Measurements from ENCODE around the gene XPNPEP3.
"Not testable (repeated sequence)": the region's sequence is repeated elsewhere in the genome, so short reads cannot be mapped to it uniquely, and the experiment has no call there.

XPNPEP3 gene

GRCh38 chr22:40857309-40857855, 434 bp downstream of the XPNPEP3 start:
- DNase-seq (ENCODE audit: low spot score): no peak

DNA sequence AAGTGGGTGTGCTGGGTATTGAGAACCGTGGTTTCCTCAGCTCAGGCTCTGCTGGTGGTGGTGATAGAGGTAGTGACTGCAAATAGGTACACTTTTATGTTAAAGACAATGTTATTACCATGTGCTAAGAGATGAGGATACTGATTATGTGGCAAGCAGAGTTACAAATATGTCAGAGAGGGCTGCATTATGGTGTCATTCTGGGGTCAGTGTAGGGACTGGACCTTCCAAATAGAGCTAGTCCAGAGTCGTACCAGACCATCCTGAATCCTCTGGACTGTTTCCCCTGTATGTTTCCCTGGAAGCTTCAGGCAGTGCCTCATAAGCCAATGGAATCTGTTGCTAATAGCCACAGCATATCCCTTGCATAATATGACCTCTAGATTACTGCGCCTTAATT, 5.1 kb downstream of the XPNPEP3 start, which contains the start of gene DNAJB7:
TSS of gene DNAJB7 (minus strand) at position 101 of the 400 bp plus-strand sequence. CDS start 119 bp downstream, outside the sequence.
- no peak for DNase-seq (ENCODE audit: low spot score)

- DNase-seq (ENCODE audit: low spot score): no peak
Observed at GRCh38 chr22:40862537-40862936, 5.6 kb downstream of the XPNPEP3 start.

GRCh38 chr22:40867109-40867508, 10.2 kb downstream of the XPNPEP3 start:
- DNase-seq (ENCODE audit: low spot score): no peak

DNA sequence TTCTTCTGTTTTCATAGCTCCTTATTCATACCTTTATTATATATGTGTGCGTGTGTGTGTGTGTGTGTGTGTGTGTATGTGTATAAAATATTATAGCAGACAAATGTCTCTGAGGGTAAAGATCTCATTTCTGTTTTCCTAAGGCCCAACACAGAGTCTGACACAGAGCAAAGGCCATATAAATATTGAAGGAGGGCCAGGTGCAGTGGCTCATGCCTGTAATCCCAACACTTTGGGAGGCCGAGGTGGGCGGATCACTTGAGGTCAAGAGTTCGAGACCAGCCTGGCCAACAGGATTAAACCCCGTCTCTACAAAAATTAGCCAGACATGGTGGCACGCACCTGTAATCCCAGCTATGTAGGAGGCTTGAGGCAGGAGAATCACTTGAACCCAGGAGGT, 11.4 kb downstream of the XPNPEP3 start:
- not testable (repeated sequence) for DNase-seq (ENCODE audit: low spot score)

GRCh38 chr22:40874016-40874415, 17.1 kb downstream of the XPNPEP3 start:
- no peak for DNase-seq (ENCODE audit: low spot score)

DNA sequence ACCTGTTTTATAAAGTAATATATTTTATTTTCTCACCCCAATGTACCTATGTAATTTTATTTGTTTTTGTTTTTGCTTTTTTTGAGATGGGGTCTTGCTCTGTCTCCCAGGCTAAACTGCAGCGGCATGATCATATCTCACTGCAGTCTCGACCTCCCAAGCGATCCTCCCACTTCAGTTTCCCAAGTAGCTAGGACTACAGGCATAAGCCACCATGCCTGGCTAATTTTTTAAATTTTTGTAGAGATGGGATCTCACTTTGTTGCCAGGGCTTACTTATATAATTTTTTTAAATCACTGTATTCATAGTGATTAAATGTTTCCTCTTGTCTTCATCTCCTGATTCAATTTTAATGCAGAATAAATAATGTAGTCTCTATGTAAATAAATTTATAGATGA, 18.2 kb downstream of the XPNPEP3 start:
- no peak for DNase-seq (ENCODE audit: low spot score)

DNA sequence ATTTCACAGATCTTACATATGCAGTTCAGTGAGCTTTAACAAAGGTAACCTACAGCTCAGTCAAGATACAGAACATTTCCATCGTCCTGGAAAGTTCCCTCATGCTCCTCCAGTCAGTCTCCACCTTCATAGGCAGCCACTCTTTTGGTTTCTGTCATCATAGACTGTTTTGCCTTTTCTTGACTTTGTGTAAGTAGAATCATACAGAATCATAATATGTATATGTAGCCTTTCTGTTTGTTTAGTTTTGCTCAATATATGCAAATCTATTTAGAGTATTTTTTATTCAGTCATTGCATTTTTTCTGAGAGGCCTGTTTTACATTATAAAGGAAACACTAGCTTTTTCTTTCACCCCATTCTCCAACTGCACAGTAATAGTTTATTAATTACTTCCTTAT, 20.0 kb downstream of the XPNPEP3 start:
- DNase-seq (ENCODE audit: low spot score): no peak

DNA sequence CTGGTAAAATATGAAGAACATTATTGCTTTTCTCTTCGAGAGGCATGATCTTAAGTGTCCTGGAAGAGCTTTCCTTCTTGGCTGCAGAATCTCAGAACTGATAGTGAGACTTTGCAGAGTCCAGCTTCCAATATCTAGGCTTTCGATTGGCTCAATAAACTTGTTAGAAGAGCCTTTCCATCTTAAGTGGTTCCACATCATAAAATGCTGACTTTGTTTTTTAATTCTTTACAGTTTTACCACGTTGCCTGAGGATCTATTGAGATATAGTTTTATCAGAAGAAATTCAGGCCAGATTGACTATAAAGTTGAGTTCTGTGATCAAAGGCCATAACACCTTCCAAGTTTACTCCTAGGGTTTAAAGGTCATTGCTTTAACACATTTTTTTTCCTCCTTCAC, 20.5 kb downstream of the XPNPEP3 start:
- no peak for DNase-seq (ENCODE audit: low spot score)

- no peak for DNase-seq (ENCODE audit: low spot score)
Observed at GRCh38 chr22:40878922-40879321, 22.0 kb downstream of the XPNPEP3 start.

- DNase-seq (ENCODE audit: low spot score): no peak
Observed at GRCh38 chr22:40889116-40889515, 32.2 kb downstream of the XPNPEP3 start.

GRCh38 chr22:40890881-40891280, 33.9 kb downstream of the XPNPEP3 start:
- DNase-seq (ENCODE audit: low spot score): no peak

- no peak for DNase-seq (ENCODE audit: low spot score)
Observed at GRCh38 chr22:40894417-40894816, 37.5 kb downstream of the XPNPEP3 start.

DNA sequence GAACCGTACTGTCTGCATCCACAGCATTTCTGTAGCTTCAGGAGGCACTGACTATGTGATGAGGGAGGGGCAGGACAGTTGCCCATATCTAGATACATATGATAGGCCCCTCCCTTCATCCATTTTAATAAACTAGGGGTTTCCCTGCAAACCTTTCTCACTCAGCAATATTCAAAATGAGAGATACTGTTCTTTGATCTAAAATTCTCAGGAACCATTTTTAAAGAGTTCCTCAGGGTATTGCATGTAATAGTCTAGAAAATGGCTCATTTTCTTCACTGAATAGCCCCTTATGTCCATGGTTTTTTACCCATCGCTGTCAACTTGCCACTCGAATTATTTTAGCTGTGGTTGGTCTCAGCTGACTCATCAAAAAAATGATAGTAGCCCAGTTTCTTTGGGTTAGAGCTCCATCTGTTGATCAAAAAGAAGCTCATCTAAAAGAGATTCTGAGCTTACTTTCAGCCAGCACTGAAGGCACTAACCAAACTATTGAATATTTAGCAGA, 42.0 kb downstream of the XPNPEP3 start:
- peak; percentile 38 for DNase-seq (ENCODE audit: low spot score)

GRCh38 chr22:40904101-40904500, 47.2 kb downstream of the XPNPEP3 start:
- DNase-seq (ENCODE audit: low spot score): no peak

GRCh38 chr22:40908895-40909294, 51.9 kb downstream of the XPNPEP3 start:
- DNase-seq (ENCODE audit: low spot score): no peak

- no peak for DNase-seq (ENCODE audit: low spot score)
Observed at GRCh38 chr22:40911772-40912171, 54.8 kb downstream of the XPNPEP3 start.

DNA sequence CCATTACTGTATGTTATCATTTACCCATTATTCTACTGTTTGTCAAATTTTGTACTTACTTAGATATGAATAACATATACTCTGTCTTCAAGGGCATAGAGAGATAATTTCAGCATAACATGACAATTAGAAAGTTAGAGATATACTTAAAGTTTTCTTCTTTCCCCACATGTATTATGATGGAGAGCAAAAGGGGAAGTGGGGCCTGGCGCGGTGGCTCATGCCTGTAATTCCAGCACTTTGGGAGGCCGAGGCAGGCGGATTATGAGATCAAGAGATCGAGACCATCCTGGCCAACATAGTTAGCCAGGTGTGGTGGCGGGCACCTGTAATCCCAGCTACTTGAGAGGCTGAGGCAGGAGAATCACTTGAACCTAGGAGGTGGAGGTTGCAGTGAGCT, 56.0 kb downstream of the XPNPEP3 start:
- DNase-seq (ENCODE audit: low spot score): not testable (repeated sequence)

DNA sequence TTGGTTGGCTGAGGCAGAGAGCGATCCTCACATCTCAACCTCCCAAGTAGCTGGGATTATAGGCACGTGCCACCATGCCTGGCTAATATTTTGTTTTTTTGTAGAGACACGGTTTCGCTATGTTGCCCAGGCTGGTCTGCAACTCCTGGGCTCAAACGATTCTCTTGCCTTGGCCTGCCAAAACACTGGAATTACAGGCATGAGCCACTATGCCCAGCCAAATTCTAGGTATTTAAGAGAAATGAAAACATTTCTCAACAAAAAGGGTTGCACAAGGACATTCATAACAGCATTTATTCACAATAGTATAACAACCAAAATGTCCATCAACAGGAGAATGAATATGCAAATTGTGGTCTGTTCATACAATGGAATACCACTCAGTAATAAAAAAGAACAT, 62.5 kb downstream of the XPNPEP3 start:
- DNase-seq (ENCODE audit: low spot score): no peak

DNA sequence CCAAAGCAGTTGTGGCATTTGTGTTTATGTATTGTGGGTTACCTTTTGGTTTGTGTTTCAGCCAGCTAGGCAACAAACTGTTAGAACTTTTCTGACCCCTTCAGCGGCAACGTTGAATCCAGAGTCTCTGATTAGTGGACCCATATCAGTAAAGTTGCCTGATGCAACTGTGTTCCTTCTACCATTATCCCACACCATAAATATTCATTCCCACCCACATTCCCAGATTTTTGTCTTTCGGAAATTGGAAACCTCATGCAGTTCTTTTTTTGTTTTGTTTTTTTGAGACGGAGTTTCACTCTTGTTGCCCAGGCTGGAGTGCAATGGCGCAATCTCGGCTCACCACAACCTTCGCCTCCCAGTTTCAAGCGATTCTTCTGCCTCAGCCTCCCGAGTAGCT, 63.6 kb downstream of the XPNPEP3 start:
- DNase-seq (ENCODE audit: low spot score): no peak

DNA sequence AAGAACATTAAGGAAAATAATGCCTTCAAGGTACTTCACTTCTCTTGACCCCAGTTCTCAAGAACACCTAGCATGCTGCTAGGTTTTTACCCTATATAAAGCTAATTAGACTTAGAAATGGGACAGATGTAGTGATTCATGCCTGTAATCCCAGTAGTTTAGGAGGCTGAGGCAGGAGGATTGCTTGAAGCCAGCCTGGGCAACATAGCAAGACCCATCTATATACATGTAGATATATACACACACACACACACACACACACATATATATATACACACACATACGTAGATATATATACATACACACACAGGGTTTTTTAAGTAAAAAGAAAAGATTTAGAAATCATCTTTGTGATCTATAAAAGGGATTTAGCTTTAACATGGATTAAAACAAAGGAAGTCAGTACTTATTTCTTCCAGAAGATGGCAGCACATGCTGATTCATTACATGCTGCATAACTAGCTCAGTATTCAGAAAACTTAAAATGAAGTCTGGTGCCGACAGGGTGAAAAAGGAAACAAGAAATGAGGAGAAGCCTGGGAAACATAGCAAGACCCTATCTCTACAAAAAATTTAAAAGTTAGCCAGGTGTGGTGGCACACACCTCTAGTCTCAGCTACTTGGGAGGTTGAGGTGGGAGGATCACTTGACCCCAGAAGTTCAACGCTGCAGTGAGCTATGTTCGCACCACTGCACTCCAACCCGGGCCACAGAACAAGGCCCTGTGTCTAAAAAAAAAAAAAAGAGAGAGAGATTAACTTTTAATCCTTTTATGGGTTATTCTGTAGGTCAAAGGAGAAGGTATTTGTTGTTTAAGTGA, 65.7 kb downstream of the XPNPEP3 start:
- DNase-seq (ENCODE audit: low spot score): peak; percentile 41

DNA sequence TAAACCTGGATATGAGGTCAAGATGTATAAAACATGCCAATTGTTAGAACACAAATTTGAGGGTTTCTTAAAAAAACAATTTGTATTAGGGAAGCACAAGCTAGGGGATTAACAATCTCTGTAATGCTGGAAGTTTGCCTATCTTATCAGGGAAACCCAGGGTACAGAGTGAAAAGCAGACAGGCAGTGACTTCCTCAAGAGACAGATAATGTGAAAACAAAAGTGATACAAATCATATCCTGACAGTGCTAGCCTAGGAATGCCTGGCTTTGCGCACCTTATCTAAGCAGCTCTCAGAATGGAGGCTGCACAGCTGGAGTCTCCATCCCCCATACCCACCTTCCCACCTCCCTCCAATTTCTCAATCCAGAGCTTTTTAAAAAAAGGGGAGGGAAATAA, 71.7 kb downstream of the XPNPEP3 start:
- DNase-seq (ENCODE audit: low spot score): no peak

- DNase-seq (ENCODE audit: low spot score): no peak
Observed at GRCh38 chr22:40932396-40932795, 75.4 kb downstream of the XPNPEP3 start.

GRCh38 chr22:40939202-40939601, 82.3 kb downstream of the XPNPEP3 start:
- DNase-seq (ENCODE audit: low spot score): no peak

Data from putamen (tissue), 1 donor.